Measurements from ENCODE around the gene PTPRD. TPM values are rescaled to one million over a fixed set of nuclear protein-coding genes. Genes with fewer than 3 reads are reported as not detected.

PTPRD gene
- total and polyA plus RNA-seq, 9 donors, result 16.2 to 231 (median 85.8) TPM

- WGBS, 3 donors, result 68 to 81% (median 79%) methylated on average over 1 of the region's 1 CpG
Measured at GRCh38 chr9:10015755-10016154, 597.0 kb downstream of the PTPRD start.

GRCh38 chr9:10014889-10015288 lies 597.9 kb downstream of the PTPRD start:
- no peaks in the 10 kb centered on the region for H3K9me3 ChIP-seq
- TF ChIP-seq EP300 (IDR thresholded peaks at IDR 0.05) (no peak), CTCF (IDR thresholded peaks at IDR 0.05) (no peak), POLR2A (IDR thresholded peaks at IDR 0.05) (no peak)
- intact Hi-C loops (cut with DNase I), result no loop called here
- no peaks in the 10 kb centered on the region for H3K27me3 ChIP-seq
- 77 to 86% (median 82%) methylated on average over 2 of the region's 2 CpGs for WGBS, 3 donors
- H3K36me3 ChIP-seq, result no peaks in the 10 kb centered on the region
- DNase-seq, result no peak
- no peak overlapping the region for H3K4me3 ChIP-seq
- H3K27ac ChIP-seq, result no peak overlapping the region
- H3K4me1 ChIP-seq (ENCODE audit: insufficient read depth), result no peaks in the 10 kb centered on the region

More at GRCh38 chr9:10015755-10016154, 597.0 kb downstream of the PTPRD start:
- TF ChIP-seq POLR2A (IDR thresholded peaks at IDR 0.05) (no peak), EP300 (IDR thresholded peaks at IDR 0.05) (no peak), CTCF (IDR thresholded peaks at IDR 0.05) (no peak)
- no peak for DNase-seq
- H3K9me3 ChIP-seq, result no peaks in the 10 kb centered on the region
- no peaks in the 10 kb centered on the region for H3K27me3 ChIP-seq
- no peak overlapping the region for H3K27ac ChIP-seq
- intact Hi-C loops (cut with DNase I), result no loop called here
- H3K4me1 ChIP-seq (ENCODE audit: insufficient read depth), result no peaks in the 10 kb centered on the region
- no peaks in the 10 kb centered on the region for H3K36me3 ChIP-seq
- H3K4me3 ChIP-seq, result no peak overlapping the region

- intact Hi-C loops (cut with DNase I), result no loop called here
- no peak for TF ChIP-seq CTCF (IDR thresholded peaks at IDR 0.05)
- no peak for TF ChIP-seq EP300 (IDR thresholded peaks at IDR 0.05)
- TF ChIP-seq POLR2A (IDR thresholded peaks at IDR 0.05), result no peak
- WGBS, 3 donors, result 77 to 85% (median 78%) methylated on average over 3 of the region's 3 CpGs
- Histone ChIP-seq H3K27ac (no peak overlapping the region), H3K4me1 (ENCODE audit: insufficient read depth) (no peaks in the 10 kb centered on the region), H3K9me3 (no peaks in the 10 kb centered on the region), H3K27me3 (no peaks in the 10 kb centered on the region), H3K4me3 (no peak overlapping the region), H3K36me3 (no peaks in the 10 kb centered on the region)
- DNase-seq, result no peak
Measured at GRCh38 chr9:10009401-10009800, 603.4 kb downstream of the PTPRD start.

- H3K27me3 ChIP-seq, result no peaks in the 10 kb centered on the region
- no peak overlapping the region for H3K4me3 ChIP-seq
- H3K9me3 ChIP-seq, result no peaks in the 10 kb centered on the region
- intact Hi-C loops (cut with DNase I), result no loop called here
- TF ChIP-seq CTCF (IDR thresholded peaks at IDR 0.05) (no peak), POLR2A (IDR thresholded peaks at IDR 0.05) (no peak), EP300 (IDR thresholded peaks at IDR 0.05) (no peak)
- H3K36me3 ChIP-seq, result no peaks in the 10 kb centered on the region
- no peak for DNase-seq
- 76 to 83% (median 81%) methylated on average over 1 of the region's 1 CpG for WGBS, 3 donors
- no peaks in the 10 kb centered on the region for H3K4me1 ChIP-seq (ENCODE audit: insufficient read depth)
- no peak overlapping the region for H3K27ac ChIP-seq
Measured at GRCh38 chr9:10008101-10008799, 604.6 kb downstream of the PTPRD start.

Measured in ovary (tissue), 9 donors.